ENCODE results near the gene SERPINA4.
"Not testable (repeated sequence)": the region's sequence is repeated elsewhere in the genome, so short reads cannot be mapped to it uniquely, and the experiment has no call there.

Gene SERPINA4

GRCh38 chr14:94570002-94570400 lies 8.8 kb downstream of the SERPINA4 start:
- DNase-seq = no peak

- DNase-seq = no peak
These were observed 9.2 kb downstream of the SERPINA4 start for GRCh38 chr14:94570440-94570839.

- DNase-seq = no peak
These were observed 10.2 kb downstream of the SERPINA4 start for GRCh38 chr14:94571395-94571794.

- no peak for DNase-seq
These were observed 10.7 kb downstream of the SERPINA4 start for GRCh38 chr14:94571950-94572349.

- DNase-seq = no peak
These were observed 11.5 kb downstream of the SERPINA4 start for GRCh38 chr14:94572637-94573303.

- DNase-seq = no peak
These were observed 12.4 kb downstream of the SERPINA4 start for GRCh38 chr14:94573475-94574277.

GRCh38 chr14:94574336-94574735 lies 13.1 kb downstream of the SERPINA4 start:
- DNase-seq = no peak

GRCh38 chr14:94575730-94576585 lies 14.7 kb downstream of the SERPINA4 start:
- DNase-seq = no peak

- DNase-seq = not testable (repeated sequence)
These were observed 16.2 kb downstream of the SERPINA4 start for GRCh38 chr14:94577472-94577871.

GRCh38 chr14:94578712-94579111 lies 17.5 kb downstream of the SERPINA4 start:
- DNase-seq = no peak

GRCh38 chr14:94581127-94581999 lies 20.1 kb downstream of the SERPINA4 start, which contains the start of gene SERPINA5:
Gene SERPINA5 (plus strand): TSS chr14:94581426. CDS start chr14:94587363, 5,937 bp downstream.
- no peak for DNase-seq

GRCh38 chr14:94582199-94582750 lies 21.0 kb downstream of the SERPINA4 start:
- DNase-seq = no peak

GRCh38 chr14:94582851-94583250 lies 21.6 kb downstream of the SERPINA4 start:
- no peak for DNase-seq

GRCh38 chr14:94583557-94583956 lies 22.3 kb downstream of the SERPINA4 start:
- DNase-seq = no peak

GRCh38 chr14:94584591-94585280 lies 23.5 kb downstream of the SERPINA4 start:
- DNase-seq = no peak

GRCh38 chr14:94586635-94587034 lies 25.4 kb downstream of the SERPINA4 start:
- no peak for DNase-seq

- no peak for DNase-seq
These were observed 27.1 kb downstream of the SERPINA4 start for GRCh38 chr14:94588311-94588710.

GRCh38 chr14:94591073-94591472 lies 29.8 kb downstream of the SERPINA4 start:
- no peak for DNase-seq

GRCh38 chr14:94591871-94592270 lies 30.6 kb downstream of the SERPINA4 start:
- DNase-seq = no peak

GRCh38 chr14:94592457-94592856 lies 31.2 kb downstream of the SERPINA4 start:
- DNase-seq = no peak

- no peak for DNase-seq
These were observed 32.1 kb downstream of the SERPINA4 start for GRCh38 chr14:94593376-94593748.
